HG03354 (cell line): ENCODE data around the gene SH2D3C.
A peak's percentile ranks its signal among the peaks of the same experiment; 100 is the strongest.

Source experiments
- ATAC-seq: cut with Tn5 transposase; IDR thresholded peaks from one replicate; pipeline ENCODE4 v1.9.1; 2021; ENCODE audit warnings: mild to moderate bottlenecking; ENCODE audit not compliant: unreplicated experiment, poor library complexity, severe bottlenecking

SH2D3C gene

GRCh38 chr9:127808347-127809001 lies 30.0 kb upstream of the SH2D3C start:
- no peak for ATAC-seq

- no peak for ATAC-seq
Measured at GRCh38 chr9:127806871-127807270, 28.4 kb upstream of the SH2D3C start.

DNA sequence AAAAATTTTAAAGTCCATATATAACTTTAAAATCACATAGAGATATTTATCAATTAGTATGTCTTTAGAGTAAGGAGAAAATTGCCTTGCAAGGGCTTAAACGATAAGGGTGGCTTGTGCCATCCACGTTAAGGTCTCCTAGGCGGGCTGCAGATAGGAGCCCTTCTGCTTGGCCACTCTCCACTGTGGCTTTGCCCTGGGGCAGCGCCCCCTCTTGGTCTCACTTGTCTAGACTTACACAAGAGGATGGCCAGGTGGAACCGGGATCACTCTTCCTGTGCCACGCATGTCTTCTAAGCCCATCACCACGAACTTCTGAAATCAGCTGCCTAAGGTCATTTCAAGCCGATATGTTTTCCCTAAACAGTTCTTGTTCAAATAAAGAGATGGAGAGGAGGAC lies 27.2 kb upstream of the SH2D3C start:
- ATAC-seq = no peak

DNA sequence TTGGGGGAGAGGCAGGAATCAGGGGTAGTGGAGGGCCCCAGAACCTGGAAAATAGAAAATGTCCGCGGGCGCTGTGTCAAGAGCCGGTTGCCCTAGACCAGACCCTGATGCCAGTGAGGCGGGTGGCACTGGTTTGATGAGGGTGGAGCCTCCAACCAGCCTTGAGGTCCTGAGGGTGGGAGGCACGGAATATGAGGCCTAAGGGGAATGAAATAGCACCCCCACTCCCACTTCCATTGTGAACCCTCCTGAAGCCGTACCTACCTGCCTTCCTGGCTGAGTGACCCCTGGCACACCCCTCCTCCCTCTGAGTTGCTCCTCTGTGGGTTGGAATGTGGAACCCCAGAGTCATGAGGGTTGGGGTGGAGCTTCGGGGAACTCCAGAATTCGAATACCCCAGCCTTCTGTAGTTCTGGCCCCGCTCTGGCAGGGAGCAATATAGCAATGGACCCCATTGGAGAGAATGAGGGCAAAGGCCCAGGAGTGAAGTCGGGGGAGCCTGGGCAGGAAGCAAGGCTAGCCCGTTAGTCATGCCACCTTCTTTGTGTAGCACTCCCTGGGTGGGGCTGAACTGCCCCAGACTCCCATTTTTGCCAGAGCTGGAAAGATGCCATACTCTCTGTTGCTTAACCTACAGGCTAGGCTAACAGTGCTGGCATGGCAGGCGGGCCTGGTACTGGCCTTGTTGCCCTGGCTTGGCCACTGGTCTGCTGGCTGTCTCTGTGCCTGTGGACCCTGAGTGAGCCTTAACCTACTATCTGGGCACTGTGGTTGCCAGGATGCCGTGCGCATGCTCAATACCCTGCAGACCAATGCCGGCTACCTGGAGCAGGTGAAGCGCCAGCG lies 25.3 kb upstream of the SH2D3C start:
- ATAC-seq = peak; percentile 14

DNA sequence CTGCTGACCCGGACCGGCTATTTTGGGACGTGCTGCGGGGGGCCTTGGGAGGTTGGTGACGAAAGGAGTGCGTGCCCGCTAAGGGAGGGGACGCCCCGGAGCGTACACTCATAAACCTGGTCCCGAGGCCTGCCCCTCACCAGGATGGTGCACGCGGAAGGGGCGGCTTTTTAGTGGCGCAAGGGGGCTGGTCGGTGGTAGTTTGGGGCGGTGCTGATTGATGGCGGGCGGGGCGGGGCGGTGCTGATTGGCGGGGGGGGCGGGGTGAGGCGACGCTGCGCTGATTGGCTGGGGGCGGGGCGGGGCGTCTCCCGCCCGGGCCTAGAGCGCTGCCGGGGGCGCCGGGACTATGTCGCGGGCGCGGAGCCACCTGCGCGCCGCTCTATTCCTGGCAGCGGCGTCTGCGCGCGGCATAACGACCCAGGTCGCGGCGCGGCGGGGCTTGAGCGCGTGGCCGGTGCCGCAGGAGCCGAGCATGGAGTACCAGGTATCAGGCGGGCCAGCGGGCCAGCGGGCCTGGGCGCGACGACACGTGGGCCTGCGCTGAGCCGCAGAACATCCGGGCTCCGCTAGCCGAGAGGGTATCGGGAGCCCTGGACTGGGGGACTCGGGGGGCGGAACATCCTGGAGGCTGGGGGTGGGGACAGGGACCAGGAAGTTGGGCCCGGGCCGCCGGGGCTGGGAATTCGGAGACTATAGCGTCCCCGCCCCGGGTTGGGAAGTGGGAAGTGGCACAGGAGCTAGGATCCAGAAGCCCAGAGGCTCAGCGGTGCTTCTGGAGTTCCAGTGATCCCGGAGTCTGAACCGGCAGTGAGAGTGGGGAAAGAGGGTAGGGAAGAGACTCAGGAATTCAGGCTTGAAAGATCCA lies 24.3 kb upstream of the SH2D3C start, which contains the start of gene FPGS:
TSS of gene FPGS (plus strand) at position 307 of the 868 bp plus-strand sequence. CDS start at position 350, 43 bp downstream.
- ATAC-seq = peak; percentile 73

DNA sequence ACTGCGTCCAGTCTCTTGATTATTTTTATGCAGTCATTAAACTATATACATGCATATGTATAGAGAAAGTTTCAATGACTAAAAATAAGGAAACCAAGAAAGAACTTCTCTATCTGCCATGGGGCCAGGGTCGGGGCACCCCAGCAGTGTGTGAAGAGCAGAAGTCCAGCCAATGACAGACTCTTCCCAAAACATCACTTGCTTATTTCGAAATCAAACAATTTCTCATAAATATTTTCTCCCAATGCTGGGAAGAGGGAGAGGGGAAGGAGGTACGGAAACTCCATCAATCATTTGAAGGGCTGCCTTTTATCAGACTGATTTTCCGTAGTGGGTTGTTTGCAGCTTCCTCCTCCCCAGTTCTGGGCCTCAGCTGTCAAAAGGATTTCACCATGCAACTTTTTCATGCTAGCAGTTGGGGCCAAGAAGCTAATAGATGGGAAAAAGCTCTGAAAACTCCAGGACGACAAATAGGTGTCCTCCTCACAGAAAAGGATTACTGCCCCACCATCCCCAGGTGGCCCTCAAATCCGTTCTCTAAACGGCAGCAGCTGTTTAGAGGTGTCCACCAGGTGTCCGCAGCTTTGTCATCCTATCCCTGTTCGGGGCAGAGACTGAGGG lies 23.6 kb upstream of the SH2D3C start:
- no peak for ATAC-seq

- no peak for ATAC-seq
Measured at GRCh38 chr9:127796852-127797370, 18.4 kb upstream of the SH2D3C start.

DNA sequence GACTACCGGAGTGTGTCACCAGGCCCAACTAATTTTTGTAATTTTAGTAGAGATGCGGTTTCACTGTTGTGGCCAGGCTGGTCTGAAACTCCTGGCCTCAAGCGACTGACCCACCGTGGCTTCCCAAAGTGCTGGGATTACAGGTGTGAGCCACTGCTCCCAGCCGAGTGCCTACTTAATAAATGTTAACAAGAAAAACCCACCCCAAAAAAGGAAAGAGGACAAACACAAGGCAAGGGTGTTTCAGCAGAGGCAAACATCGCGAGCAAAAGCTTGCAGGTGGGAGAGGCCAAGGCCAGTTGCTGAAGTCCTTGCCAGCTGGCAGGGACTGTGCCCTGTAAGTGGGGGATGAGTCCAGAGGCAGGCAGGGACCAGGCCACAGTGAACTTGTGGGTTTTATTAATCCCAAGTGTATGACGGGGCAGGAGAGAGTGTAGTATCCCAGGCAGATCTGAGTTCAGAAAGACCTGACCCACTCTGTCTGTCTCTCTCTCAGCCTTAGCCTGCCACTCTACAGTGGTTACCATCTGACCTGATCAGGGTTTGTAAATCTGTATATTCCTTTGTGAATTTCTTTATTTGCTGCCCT lies 17.9 kb upstream of the SH2D3C start:
- no peak for ATAC-seq

GRCh38 chr9:127794001-127794791 lies 15.7 kb upstream of the SH2D3C start:
- ATAC-seq = no peak

DNA sequence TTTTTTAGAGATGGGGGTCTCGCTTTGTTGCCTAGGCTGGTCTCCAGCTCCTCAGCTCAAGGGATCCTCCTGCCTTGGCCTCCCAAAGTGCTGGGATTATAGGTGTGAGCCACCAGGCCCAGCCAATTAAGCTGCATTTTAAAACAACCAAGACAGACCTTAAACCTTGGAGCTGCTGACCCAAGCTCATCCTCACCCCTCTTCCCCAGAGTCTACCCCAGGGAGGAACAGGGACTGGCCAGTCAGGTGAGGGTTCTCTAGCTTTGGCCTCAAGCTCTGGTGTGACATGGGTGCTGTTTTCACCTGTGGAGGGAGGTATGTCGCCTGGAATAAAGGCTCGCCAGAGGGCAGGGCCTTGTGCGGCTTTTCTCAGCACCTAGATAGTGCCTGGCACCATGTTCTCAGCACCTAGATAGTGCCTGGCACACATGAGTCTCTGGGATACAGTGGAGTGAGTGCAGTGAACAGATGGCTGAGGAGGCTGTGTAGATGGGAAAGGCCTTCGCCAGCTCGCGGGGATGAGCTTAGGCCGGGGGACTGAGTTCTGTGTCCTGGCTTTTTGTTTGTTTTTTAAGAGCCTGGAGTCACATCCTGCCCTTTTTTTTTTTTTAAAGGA lies 14.7 kb upstream of the SH2D3C start:
- ATAC-seq = no peak

DNA sequence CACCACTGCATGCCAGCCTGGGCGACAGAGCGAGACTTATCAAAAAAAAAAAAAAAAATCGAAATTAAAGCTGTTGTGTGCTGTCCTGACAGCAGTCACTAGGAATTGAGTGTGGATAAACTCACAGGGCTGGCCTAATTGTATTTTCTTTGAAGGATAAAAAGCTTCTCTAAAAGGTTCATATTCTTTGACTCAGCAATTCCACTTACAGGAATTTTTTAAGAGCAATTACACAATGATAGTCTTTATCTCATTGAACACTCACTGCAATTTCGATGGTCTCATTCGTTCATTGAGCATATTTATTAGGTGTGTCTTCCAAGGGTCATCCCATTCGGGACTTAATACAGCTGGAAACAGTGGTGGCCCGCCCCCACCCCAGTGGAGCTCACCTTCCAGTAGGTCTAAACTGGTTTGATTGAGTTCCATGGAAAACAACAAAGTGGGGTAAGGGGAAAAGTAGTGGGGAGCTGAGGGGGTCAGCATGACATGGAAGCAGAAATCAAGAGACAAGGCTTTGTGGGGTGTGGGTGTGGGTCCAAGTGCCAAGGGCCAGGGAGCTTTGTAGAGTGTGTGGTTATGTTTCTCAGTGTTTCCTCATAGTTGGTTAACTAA lies 14.1 kb upstream of the SH2D3C start:
- ATAC-seq = no peak

- ATAC-seq = no peak
Measured at GRCh38 chr9:127791085-127791484, 12.6 kb upstream of the SH2D3C start.

DNA sequence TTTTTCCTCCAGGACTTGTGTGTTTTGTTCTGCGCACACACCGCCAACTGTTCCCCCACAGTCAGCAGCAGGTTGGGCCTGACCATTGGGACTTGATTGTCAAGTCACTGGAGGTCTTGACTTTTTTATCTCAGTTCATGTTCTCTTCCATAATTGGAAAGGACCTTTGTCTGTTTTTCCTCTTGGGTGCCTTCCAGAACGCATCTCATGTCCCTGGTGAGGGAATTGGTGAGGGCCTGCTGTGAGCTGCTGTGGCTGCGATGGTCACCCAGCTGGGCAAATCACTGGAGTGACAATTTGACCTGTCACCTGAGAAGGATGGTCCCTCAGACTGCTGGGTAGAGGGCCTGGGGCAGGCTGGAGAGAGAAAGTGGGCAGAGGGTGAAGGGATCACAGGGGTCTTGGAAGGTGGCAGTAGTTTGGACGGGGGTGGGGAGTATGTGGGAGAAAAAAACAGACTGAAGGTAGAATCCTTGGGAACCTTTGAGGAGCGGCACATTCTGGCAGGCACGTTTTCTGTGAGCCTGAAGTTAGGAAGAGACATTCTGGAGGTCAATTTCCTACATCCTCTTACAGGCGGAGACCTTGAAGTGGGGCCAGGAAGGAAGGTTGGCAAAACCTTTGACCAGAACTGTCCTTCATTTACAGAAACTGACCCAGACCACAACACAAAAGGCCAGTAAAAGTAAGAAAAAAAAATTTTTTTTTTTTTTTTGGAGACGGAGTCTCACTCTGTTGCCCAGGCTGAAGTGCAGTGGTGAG lies 11.8 kb upstream of the SH2D3C start:
- no peak for ATAC-seq

DNA sequence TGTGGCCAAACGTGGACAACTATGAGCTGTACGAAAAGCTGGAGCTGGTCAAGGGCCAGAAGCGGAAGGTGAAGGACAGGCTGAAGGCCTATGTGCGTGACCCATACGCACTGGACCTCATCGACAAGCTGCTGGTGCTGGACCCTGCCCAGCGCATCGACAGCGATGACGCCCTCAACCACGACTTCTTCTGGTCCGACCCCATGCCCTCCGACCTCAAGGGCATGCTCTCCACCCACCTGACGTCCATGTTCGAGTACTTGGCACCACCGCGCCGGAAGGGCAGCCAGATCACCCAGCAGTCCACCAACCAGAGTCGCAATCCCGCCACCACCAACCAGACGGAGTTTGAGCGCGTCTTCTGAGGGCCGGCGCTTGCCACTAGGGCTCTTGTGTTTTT lies 10.7 kb upstream of the SH2D3C start:
- no peak for ATAC-seq

GRCh38 chr9:127788337-127789011 lies 10.0 kb upstream of the SH2D3C start:
- no peak for ATAC-seq

DNA sequence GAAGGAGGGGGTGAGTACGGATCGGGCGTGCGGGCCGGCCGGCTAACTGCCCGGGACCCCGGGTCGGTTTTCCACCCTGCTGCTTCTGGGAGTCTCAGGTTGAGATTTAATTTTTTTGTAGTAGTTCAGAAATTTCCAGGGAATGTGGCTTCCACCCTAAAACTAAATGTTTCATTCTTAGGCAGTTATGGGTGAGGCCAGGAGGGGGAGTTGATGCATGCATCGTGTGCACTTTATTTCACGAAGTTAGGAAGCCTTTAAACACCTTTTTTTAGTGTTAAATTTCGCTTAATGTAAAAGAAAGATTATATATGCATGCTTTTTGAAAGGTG lies 8.3 kb upstream of the SH2D3C start:
- no peak for ATAC-seq
